Measurements from ENCODE around the gene NUBPL.
"Not testable (repeated sequence)": the region's sequence is repeated elsewhere in the genome, so short reads cannot be mapped to it uniquely, and the experiment has no call there.

NUBPL gene

GRCh38 chr14:31727797-31728196 is 166.6 kb downstream of the NUBPL start:
- no peak for DNase-seq (ENCODE audit: low read depth, low spot score)

GRCh38 chr14:31740688-31741087 is 179.5 kb downstream of the NUBPL start:
- DNase-seq (ENCODE audit: low read depth, low spot score), result no peak

DNA sequence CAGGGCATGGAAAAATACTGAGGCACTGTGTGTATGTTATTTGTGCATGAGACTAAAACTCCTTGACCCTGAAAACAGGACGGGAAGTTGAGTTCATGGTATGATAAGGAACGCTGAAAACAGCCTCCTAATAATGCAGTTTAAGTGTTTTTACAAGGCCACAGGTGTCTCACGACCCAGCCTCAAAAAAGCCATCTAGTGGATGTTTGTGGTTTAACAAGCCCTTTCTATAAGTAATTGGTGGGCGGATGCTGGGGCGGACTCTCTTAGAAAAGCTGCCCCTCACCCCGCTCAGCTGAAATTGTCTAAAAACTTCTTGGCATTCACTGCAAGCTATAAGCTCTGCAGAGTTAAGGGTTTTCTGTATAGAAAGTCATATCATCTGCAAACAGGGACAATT is 184.5 kb downstream of the NUBPL start:
- DNase-seq (ENCODE audit: low read depth, low spot score), result no peak

- DNase-seq (ENCODE audit: low read depth, low spot score), result no peak
Measured at GRCh38 chr14:31746326-31746725, 185.1 kb downstream of the NUBPL start.

- DNase-seq (ENCODE audit: low read depth, low spot score), result no peak
Measured at GRCh38 chr14:31749275-31749674, 188.1 kb downstream of the NUBPL start.

- DNase-seq (ENCODE audit: low read depth, low spot score), result not testable (repeated sequence)
Measured at GRCh38 chr14:31751047-31751446, 189.8 kb downstream of the NUBPL start.

- no peak for DNase-seq (ENCODE audit: low read depth, low spot score)
Measured at GRCh38 chr14:31752867-31753661, 191.9 kb downstream of the NUBPL start.

GRCh38 chr14:31758941-31759340 is 197.7 kb downstream of the NUBPL start:
- no peak for DNase-seq (ENCODE audit: low read depth, low spot score)

DNA sequence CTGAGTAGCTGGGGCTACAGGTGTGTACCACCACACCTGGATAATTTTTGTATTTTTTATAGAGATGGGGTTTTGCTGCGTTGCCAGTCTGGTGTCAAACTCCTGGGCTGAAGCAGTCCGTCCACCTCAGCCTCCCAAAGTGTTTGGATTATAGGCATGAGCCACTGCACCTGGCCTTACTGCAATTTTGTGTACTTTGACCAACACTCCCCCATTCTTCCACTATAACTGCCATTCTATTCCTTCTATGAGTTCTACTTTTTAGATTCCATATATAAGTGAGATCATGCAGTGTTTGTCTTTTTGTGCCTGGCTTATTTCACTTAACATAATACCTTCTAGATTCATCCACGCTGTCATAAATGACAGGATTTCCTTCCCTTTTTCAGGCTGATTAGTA is 199.1 kb downstream of the NUBPL start:
- no peak for DNase-seq (ENCODE audit: low read depth, low spot score)

DNA sequence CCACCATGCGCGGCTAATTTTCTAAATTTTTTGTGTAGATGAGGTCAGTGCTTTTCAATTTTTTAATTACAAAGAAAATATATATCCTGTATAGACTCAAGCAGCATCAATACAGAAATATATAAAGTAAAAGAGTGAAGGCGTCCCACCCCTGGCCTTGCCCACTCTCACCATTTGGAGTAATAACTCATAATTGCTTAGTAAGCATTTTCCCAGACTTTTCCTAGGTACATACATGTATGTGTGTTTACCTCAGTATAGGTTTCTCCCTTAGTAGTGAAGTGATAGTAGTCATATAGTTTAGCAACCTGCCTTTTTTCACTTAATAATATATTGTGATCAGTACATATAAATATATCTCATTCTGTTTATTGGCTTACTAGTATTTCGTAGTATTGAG is 200.1 kb downstream of the NUBPL start:
- no peak for DNase-seq (ENCODE audit: low read depth, low spot score)

GRCh38 chr14:31763041-31763440 is 201.8 kb downstream of the NUBPL start:
- DNase-seq (ENCODE audit: low read depth, low spot score), result no peak

DNA sequence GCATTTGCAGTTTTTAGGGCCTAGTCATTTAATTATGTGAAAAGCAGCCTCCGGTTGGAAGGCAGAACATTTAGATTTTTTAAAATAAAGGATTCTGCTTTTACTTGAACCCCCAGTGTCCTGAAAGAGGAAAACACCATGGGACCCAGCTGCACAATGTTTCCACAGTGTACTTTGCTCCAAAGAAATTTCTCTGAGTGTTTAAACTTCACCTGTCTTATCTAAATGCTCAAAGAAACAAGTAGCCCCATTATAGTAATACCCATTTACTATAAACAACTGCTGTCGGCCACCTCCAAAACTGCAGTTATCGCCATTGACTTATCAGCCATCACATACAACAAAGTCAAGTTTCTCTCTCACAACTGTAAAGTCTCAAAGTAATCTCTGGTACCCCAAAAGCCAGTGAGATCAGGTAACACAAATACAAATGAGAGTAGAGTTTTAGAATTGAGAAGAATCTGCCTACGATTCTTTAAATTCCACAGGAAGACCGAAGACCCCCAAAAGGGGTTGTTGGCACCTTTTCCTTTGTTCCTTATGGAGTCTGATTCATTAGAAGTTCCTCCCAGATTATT is 205.2 kb downstream of the NUBPL start:
- DNase-seq (ENCODE audit: low read depth, low spot score), result no peak

DNA sequence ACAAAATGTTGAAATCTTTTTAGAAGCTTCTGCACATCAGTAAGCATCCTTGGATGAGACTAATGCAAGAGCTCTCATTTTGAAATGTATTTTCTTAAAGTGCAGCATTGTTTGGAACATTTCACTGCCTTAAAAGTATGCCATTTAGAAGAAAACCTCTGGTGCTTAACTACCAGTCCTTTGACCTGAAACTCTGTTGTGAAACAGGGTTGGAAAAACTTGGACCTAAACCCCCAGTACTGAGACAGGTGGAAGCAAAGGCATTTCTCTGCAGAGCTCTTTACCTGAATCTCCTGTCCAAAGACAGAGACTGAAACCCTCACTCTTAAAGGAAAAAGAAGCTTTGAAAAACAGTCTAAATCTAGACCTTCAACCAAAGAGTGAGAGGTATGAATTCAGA is 207.2 kb downstream of the NUBPL start:
- no peak for DNase-seq (ENCODE audit: low read depth, low spot score)

GRCh38 chr14:31770271-31770670 is 209.1 kb downstream of the NUBPL start:
- DNase-seq (ENCODE audit: low read depth, low spot score), result no peak

DNA sequence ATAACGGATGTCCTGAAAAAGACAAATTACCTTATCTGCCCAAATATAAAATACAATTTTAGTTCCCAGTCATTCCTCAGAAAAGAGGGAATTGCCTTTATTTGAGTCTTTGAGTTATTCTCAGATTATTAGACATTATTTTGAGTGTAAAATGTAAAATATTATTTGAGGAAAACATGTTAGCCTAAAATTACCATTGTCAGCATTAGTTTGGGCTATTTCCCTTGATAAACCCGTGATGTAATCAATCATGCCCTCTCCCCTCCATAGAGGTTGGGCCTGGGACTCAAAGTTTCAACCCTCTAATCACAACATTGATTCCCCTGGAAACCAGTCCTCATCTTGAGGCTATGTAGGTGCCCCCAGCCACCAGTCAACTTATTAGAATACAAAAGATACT is 213.4 kb downstream of the NUBPL start:
- no peak for DNase-seq (ENCODE audit: low read depth, low spot score)

GRCh38 chr14:31777312-31777711 is 216.1 kb downstream of the NUBPL start:
- DNase-seq (ENCODE audit: low read depth, low spot score), result no peak

GRCh38 chr14:31781578-31781977 is 220.4 kb downstream of the NUBPL start:
- DNase-seq (ENCODE audit: low read depth, low spot score), result no peak

GRCh38 chr14:31785574-31785973 is 224.4 kb downstream of the NUBPL start:
- DNase-seq (ENCODE audit: low read depth, low spot score), result no peak

DNA sequence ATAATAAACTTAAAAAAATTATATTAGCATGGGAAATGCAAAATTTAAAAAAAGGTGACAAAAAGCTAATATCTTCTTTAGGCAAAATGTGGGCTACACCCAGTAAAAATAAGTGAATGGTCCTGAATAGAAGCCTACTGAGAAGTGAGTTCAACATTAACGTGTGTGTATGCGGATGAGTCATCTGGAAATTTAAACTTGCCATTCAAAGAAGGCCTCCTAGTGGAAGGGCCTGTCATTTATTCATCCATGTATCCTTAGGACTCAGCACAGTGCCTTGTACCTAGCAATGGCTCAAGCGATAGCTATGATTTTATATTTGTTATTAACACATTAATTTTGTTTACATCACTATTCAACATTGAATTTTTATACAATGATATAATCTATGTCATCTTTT is 226.2 kb downstream of the NUBPL start:
- no peak for DNase-seq (ENCODE audit: low read depth, low spot score)

- no peak for DNase-seq (ENCODE audit: low read depth, low spot score)
Measured at GRCh38 chr14:31788340-31788739, 227.1 kb downstream of the NUBPL start.

DNA sequence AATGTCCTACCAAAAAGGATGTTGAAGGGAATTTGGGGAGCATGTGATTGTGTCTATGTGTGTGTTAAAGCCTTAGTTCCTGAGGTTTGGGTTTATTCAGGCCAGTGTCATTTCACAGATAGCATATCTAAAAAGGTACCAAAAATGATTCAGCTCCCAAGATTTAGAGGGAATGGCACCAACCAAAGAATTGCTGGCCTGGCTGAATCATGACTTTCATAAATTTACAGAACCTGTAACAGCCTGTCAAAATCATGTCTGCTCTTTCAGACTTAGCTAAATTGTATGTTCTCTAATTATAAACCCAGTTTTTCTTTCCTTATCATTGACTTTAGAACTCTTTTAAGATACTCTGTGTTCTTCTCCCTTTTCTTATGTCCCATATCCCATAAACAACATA is 231.5 kb downstream of the NUBPL start:
- no peak for DNase-seq (ENCODE audit: low read depth, low spot score)

GRCh38 chr14:31797946-31798345 is 236.7 kb downstream of the NUBPL start:
- not testable (repeated sequence) for DNase-seq (ENCODE audit: low read depth, low spot score)

- DNase-seq (ENCODE audit: low read depth, low spot score), result no peak
Measured at GRCh38 chr14:31802838-31803237, 241.6 kb downstream of the NUBPL start.

GRCh38 chr14:31806249-31806648 is 245.0 kb downstream of the NUBPL start:
- DNase-seq (ENCODE audit: low read depth, low spot score), result no peak
